Mesenchymal stem cell (in vitro differentiated cells and primary cell): ENCODE data around the gene PPP3CA.
"Not testable (repeated sequence)": the region's sequence is repeated elsewhere in the genome, so short reads cannot be mapped to it uniquely, and the experiment has no call there.

Experiments used
- DNase-seq: peaks from one replicate; pipeline ENCODE4 v3.0.0-alpha.2; 2013
- H2AFZ ChIP-seq: one replicate; pipeline ENCODE4 v1.6.1; 2013; ENCODE audit warnings: low read depth, mild to moderate bottlenecking, control low read depth, inconsistent platforms, low read length, moderate library complexity
- H2AK5ac ChIP-seq: 2 replicates; pipeline ENCODE4 v1.6.1; 2013; ENCODE audit warnings: low read length, moderate library complexity, mild to moderate bottlenecking, inconsistent platforms; ENCODE audit not compliant: severe bottlenecking
- H2BK120ac ChIP-seq: one replicate; pipeline ENCODE4 v1.6.1; 2013; ENCODE audit warnings: low read depth, mild to moderate bottlenecking, inconsistent platforms, low read length, moderate library complexity
- H2BK12ac ChIP-seq, 2 experiments: one replicate each; pipeline ENCODE4 v1.6.1; 2013; ENCODE audit warnings: inconsistent platforms in 2 of 2, low read length in 2 of 2, mild to moderate bottlenecking in 2 of 2, moderate library complexity in 2 of 2, control low read depth in 1 of 2
- H2BK15ac ChIP-seq: one replicate; pipeline ENCODE4 v1.6.1; 2013; ENCODE audit warnings: mild to moderate bottlenecking, low read depth, inconsistent platforms; ENCODE audit not compliant: poor library complexity, severe bottlenecking
- H2BK5ac ChIP-seq: 2 replicates; pipeline ENCODE4 v1.6.1; 2013; ENCODE audit warnings: low read depth, mild to moderate bottlenecking, low read length, control low read depth, inconsistent platforms; ENCODE audit not compliant: poor library complexity, severe bottlenecking
- H3K14ac ChIP-seq, 2 experiments: one replicate each; pipeline ENCODE4 v1.6.1; 2013; ENCODE audit warnings: inconsistent platforms in 2 of 2, low read length in 2 of 2, control low read depth in 1 of 2, mild to moderate bottlenecking in 1 of 2, moderate library complexity in 1 of 2
- H3K18ac ChIP-seq, 2 experiments: one replicate each; pipeline ENCODE4 v1.6.1; 2013; ENCODE audit warnings: inconsistent platforms in 2 of 2, low read length in 2 of 2, control low read depth in 1 of 2, low read depth in 1 of 2, mild to moderate bottlenecking in 1 of 2
- H3K23ac ChIP-seq, 2 experiments: one replicate each; pipeline ENCODE4 v1.6.1; 2013; ENCODE audit warnings: inconsistent platforms in 2 of 2, low read length in 2 of 2, mild to moderate bottlenecking in 2 of 2, moderate library complexity in 2 of 2, control low read depth in 1 of 2
- H3K27ac ChIP-seq: 2 replicates; pipeline ENCODE4 v1.5.1; 2013; ENCODE audit warnings: mild to moderate bottlenecking, moderate library complexity, low read length, control low read depth, inconsistent platforms; ENCODE audit not compliant: poor library complexity, severe bottlenecking
- H3K27me3 ChIP-seq, 2 experiments: 2 replicates each; pipeline versions ENCODE4 v1.6.1 to v1.7.0; 2013; ENCODE audit warnings: low read length in 2 of 2, mild to moderate bottlenecking in 2 of 2, moderate library complexity in 2 of 2, control low read depth in 1 of 2, inconsistent platforms in 1 of 2; ENCODE audit not compliant: control insufficient read depth in 1 of 2, insufficient read depth in 1 of 2
- H3K36me3 ChIP-seq, 2 experiments: 2 replicates each; pipeline versions ENCODE4 v1.6.1 to v1.7.0; 2013; ENCODE audit warnings: low read length in 2 of 2, control low read depth in 1 of 2, inconsistent platforms in 1 of 2, low read depth in 1 of 2, mild to moderate bottlenecking in 1 of 2; ENCODE audit not compliant: insufficient read depth in 2 of 2, control insufficient read depth in 1 of 2
- H3K4ac ChIP-seq, 2 experiments: one replicate each; pipeline ENCODE4 v1.6.1; 2013; ENCODE audit warnings: inconsistent platforms in 2 of 2, low read length in 2 of 2, mild to moderate bottlenecking in 2 of 2, moderate library complexity in 2 of 2, control low read depth in 1 of 2, low read depth in 1 of 2
- H3K4me1 ChIP-seq: 2 replicates; pipeline ENCODE4 v1.6.1; 2013; ENCODE audit warnings: low read depth, low read length, control low read depth; ENCODE audit not compliant: control insufficient read depth, insufficient read depth
- H3K4me2 ChIP-seq: 2 replicates; pipeline ENCODE4 v1.6.1; 2013; ENCODE audit warnings: low read length, mild to moderate bottlenecking, inconsistent platforms; ENCODE audit not compliant: poor library complexity, severe bottlenecking
- H3K4me3 ChIP-seq, 2 experiments: 2 replicates each; pipeline versions ENCODE4 v1.5.1 to v1.7.0; 2013; ENCODE audit warnings: low read length in 2 of 2, mild to moderate bottlenecking in 2 of 2, control low read depth in 1 of 2, low read depth in 1 of 2; ENCODE audit not compliant: insufficient read depth in 1 of 2
- H3K79me1 ChIP-seq: replicated peaks from 2 replicates; pipeline ENCODE4 v1.6.1; 2013; ENCODE audit warnings: mild to moderate bottlenecking, control low read depth, low read length, inconsistent platforms; ENCODE audit not compliant: poor library complexity, severe bottlenecking
- H3K9ac ChIP-seq: 2 replicates; pipeline ENCODE4 v1.7.0; 2013; ENCODE audit warnings: mild to moderate bottlenecking, low read length, moderate library complexity
- H3K9me3 ChIP-seq: 2 replicates; pipeline ENCODE4 v1.7.0; 2013; ENCODE audit warnings: mild to moderate bottlenecking, low read length; ENCODE audit not compliant: control insufficient read depth
- H4K8ac ChIP-seq: one replicate; pipeline ENCODE4 v1.6.1; 2013; ENCODE audit warnings: inconsistent platforms, mild to moderate bottlenecking, low read length, moderate library complexity
- H4K91ac ChIP-seq: one replicate; pipeline ENCODE4 v1.6.1; 2013; ENCODE audit warnings: mild to moderate bottlenecking, low read length, inconsistent platforms
- WGBS: methylation state at CpG from one replicate; pipeline ENCODE4 v1.1.7; 2013; ENCODE audit warnings: mixed read lengths; 5-methylcytosine and 5-hydroxymethylcytosine counted together

Gene PPP3CA

DNA sequence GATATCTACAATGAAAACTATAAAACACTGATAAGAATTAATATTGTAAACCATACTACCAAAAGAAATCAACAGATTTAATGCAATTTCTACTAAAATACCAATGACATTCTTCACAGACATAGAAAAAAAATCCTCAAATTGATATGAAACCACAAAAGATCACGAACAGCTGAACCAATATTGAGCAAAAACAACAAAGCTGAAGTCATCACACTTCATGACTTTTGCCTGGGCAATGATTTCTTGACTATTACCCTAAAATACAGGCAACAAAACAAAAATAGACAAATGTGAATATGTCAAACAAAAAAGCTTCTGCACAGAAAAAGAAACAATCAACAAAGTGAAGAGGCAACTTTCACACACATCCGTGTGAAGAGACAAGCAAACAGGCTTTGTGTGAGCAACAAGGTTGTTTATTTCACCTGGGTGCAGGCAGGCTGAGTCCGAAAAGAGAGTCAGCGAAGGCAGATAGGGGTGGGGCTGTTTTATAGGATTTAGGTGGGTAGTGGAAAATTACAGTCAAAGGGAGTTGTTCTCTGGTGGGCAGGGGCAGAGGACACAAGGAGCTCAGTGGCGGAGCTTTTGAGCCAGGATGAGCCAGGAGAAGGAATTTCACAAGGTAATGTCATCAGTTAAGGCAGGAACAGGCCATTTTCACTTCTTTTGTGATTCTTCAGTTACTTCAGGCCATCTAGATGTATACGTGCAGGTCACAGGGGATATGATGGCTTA, 355.8 kb downstream of the PPP3CA start:
- H3K4me2 ChIP-seq, H3K9ac ChIP-seq, H2BK12ac ChIP-seq, H3K4me1 ChIP-seq, H2AFZ ChIP-seq, H3K23ac ChIP-seq, H3K4me3 ChIP-seq, H2BK15ac ChIP-seq, H3K18ac ChIP-seq, DNase-seq, H4K91ac ChIP-seq, H3K4ac ChIP-seq, H4K8ac ChIP-seq, H2BK120ac ChIP-seq, H3K79me1 ChIP-seq, H3K36me3 ChIP-seq, H3K9me3 ChIP-seq, H3K14ac ChIP-seq, H2AK5ac ChIP-seq, H3K27me3 ChIP-seq: not testable (repeated sequence)
- peak overlapping the region; percentile 65 for H3K27ac ChIP-seq
- H2BK5ac ChIP-seq = peak overlapping the region; percentile 69
- 78% methylated on average over 5 of the region's 6 CpGs for WGBS

DNA sequence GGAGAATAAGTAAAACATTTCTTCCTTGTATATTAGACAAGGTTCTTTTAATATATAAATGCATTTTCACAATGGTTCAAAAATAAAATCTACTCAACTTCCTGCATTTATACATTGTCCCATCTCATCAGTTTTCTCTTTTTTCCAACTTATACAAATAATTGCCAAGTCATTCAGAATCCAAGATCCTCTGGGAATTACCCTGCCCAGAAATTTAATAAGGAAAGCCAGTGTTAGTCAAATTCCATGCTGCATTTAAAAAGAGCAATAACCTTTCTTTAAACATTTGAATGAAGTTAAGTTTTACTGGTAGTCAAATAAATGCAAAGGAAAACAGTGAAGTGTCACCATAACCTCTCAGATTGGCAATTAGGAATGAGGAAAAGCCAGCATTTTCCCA, 357.9 kb downstream of the PPP3CA start:
- H3K79me1 ChIP-seq = no peaks in the 10 kb centered on the region
- H3K4me2 ChIP-seq = no peak overlapping the region
- no peak overlapping the region for H3K9ac ChIP-seq
- DNase-seq = no peak
- no peak overlapping the region for H3K14ac ChIP-seq
- H4K91ac ChIP-seq = no peak overlapping the region
- no peaks in the 10 kb centered on the region for H3K27me3 ChIP-seq
- peaks cover 9% of the 10 kb centered on the region for H3K4me1 ChIP-seq
- H4K8ac ChIP-seq = no peak overlapping the region
- H2AFZ ChIP-seq = no peak overlapping the region
- H3K23ac ChIP-seq = no peak overlapping the region
- no peak overlapping the region for H2AK5ac ChIP-seq
- no peak overlapping the region for H3K4ac ChIP-seq
- H2BK5ac ChIP-seq = no peak overlapping the region
- H2BK120ac ChIP-seq = no peak overlapping the region
- no peak overlapping the region for H3K18ac ChIP-seq
- H2BK15ac ChIP-seq = no peak overlapping the region
- H3K36me3 ChIP-seq = no peaks in the 10 kb centered on the region
- H3K9me3 ChIP-seq = no peaks in the 10 kb centered on the region
- no peak overlapping the region for H3K27ac ChIP-seq
- no peak overlapping the region for H2BK12ac ChIP-seq
- no peak overlapping the region for H3K4me3 ChIP-seq

DNA sequence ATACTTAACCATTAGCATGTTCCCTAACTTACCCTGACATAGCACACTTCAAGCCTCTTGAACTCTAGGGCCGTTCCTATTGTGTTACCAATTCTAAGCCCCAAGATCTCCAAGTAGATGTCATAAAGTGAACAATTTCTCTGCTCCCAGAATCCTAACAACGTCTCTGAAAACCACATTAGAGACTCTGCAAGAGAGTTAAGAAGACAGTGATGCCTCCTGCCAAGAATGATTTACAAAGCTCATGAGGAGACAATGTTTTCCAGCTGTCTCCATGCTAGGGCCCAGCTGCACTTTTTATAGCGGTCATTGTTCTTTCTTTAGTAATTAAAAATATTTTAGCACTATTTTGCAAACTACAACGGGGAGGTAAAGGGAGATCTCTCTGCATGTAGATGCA, 358.4 kb downstream of the PPP3CA start:
- no peaks in the 10 kb centered on the region for H3K79me1 ChIP-seq
- no peak overlapping the region for H3K4me3 ChIP-seq
- H3K4me1 ChIP-seq = peaks cover 9% of the 10 kb centered on the region
- H3K9me3 ChIP-seq = no peaks in the 10 kb centered on the region
- H3K18ac ChIP-seq = no peak overlapping the region
- H4K8ac ChIP-seq = no peak overlapping the region
- H2BK12ac ChIP-seq = no peak overlapping the region
- H3K23ac ChIP-seq = no peak overlapping the region
- no peak overlapping the region for H2BK120ac ChIP-seq
- no peak for DNase-seq
- no peak overlapping the region for H2BK15ac ChIP-seq
- H3K9ac ChIP-seq = no peak overlapping the region
- H2AFZ ChIP-seq = no peak overlapping the region
- H4K91ac ChIP-seq = no peak overlapping the region
- no peak overlapping the region for H3K14ac ChIP-seq
- no peak overlapping the region for H3K4me2 ChIP-seq
- H3K36me3 ChIP-seq = no peaks in the 10 kb centered on the region
- H3K27ac ChIP-seq = peak overlapping the region; percentile 20
- WGBS = 35% methylated on average over 2 of the region's 4 CpGs
- no peak overlapping the region for H3K4ac ChIP-seq
- H3K27me3 ChIP-seq = no peaks in the 10 kb centered on the region
- peak overlapping the region; percentile 39 for H2AK5ac ChIP-seq
- no peak overlapping the region for H2BK5ac ChIP-seq

DNA sequence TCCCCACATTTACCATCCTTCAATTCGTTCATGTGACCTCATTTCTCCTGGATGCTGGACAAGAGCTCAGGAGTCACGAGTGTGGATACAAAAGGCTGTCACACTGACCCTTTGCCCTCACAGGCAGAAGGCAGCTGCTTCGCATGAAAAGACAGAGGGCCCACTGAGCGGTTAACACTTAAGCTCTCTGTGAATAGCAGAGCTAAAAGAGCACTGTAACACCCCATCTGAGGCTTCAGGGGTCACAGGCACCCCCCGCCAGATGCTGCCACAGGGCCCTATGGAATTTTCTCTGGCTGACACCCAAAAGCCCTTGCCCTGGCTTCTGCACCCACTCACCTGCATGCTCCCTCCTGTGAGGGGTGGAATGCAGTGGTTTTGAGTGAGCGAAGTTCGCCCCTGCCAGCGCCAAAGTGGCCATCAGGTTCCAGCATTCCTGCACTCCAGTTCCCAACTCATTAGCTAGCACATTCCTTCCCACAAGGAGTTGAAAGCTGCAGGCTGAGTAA, 360.9 kb downstream of the PPP3CA start:
- Histone ChIP-seq H3K9me3 (no peaks in the 10 kb centered on the region), H2BK5ac (no peak overlapping the region), H3K18ac (no peak overlapping the region), H3K4ac (no peak overlapping the region), H4K91ac (no peak overlapping the region), H2AK5ac (no peak overlapping the region), H2BK120ac (no peak overlapping the region), H2BK12ac (no peak overlapping the region), H3K79me1 (no peaks in the 10 kb centered on the region), H3K23ac (no peak overlapping the region), H3K4me3 (no peak overlapping the region), H3K14ac (no peak overlapping the region), H2BK15ac (no peak overlapping the region), H3K4me2 (no peak overlapping the region), H3K4me1 (peaks cover 8% of the 10 kb centered on the region), H2AFZ (no peak overlapping the region), H3K9ac (no peak overlapping the region), H3K36me3 (no peaks in the 10 kb centered on the region), H3K27ac (peak overlapping the region; percentile 90), H4K8ac (no peak overlapping the region), H3K27me3 (no peaks in the 10 kb centered on the region)
- peak; percentile 37 for DNase-seq
- 73% methylated on average over 7 of the region's 8 CpGs for WGBS
